Measurements from ENCODE around the gene TPSD1. TPM values are rescaled to one million over a fixed set of nuclear protein-coding genes. Genes with fewer than 3 reads are reported as not detected.
A peak's percentile ranks its signal among the peaks of the same experiment; 100 is the strongest.
"Not testable (repeated sequence)": the region's sequence is repeated elsewhere in the genome, so short reads cannot be mapped to it uniquely, and the experiment has no call there.

Gene TPSD1
- total RNA-seq, 1 experiment from 2014 or later, result not detected

GRCh38 chr16:1295465-1295864, 39.6 kb downstream of the TPSD1 start:
- Mint-ChIP-seq H3K4me3 (ENCODE audit: low read depth, unreplicated experiment) (no peak overlapping the region), H3K36me3 (ENCODE audit: insufficient read depth, unreplicated experiment) (peaks cover 29% of the 10 kb centered on the region), H3K27ac (ENCODE audit: unreplicated experiment) (peak overlapping the region; percentile 9), H3K4me1 (ENCODE audit: low read depth, unreplicated experiment) (peaks cover 59% of the 10 kb centered on the region), H3K27me3 (ENCODE audit: unreplicated experiment) (peaks cover 13% of the 10 kb centered on the region), H3K9me3 (ENCODE audit: low read depth, unreplicated experiment) (no peaks in the 10 kb centered on the region)
- intact Hi-C loops (cut with micrococcal nuclease; ENCODE audit: unreplicated experiment), result no loop called here
- no TSS peak for BruUV-seq (replicated peaks)
- TF ChIP-seq, protein P1, sequence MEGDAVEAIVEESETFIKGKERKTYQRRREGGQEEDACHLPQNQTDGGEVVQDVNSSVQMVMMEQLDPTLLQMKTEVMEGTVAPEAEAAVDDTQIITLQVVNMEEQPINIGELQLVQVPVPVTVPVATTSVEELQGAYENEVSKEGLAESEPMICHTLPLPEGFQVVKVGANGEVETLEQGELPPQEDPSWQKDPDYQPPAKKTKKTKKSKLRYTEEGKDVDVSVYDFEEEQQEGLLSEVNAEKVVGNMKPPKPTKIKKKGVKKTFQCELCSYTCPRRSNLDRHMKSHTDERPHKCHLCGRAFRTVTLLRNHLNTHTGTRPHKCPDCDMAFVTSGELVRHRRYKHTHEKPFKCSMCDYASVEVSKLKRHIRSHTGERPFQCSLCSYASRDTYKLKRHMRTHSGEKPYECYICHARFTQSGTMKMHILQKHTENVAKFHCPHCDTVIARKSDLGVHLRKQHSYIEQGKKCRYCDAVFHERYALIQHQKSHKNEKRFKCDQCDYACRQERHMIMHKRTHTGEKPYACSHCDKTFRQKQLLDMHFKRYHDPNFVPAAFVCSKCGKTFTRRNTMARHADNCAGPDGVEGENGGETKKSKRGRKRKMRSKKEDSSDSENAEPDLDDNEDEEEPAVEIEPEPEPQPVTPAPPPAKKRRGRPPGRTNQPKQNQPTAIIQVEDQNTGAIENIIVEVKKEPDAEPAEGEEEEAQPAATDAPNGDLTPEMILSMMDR (IDR thresholded peaks at IDR 0.05; ENCODE audit: unreplicated experiment), result no peak
- DNase-seq, result no peak
- CTCF ChIA-PET, result interaction anchor here (0.7 kb wide), 1 partner anchor 228 kb away, joined by 4 read pairs; no protein-coding TSS in a partner anchor

DNA sequence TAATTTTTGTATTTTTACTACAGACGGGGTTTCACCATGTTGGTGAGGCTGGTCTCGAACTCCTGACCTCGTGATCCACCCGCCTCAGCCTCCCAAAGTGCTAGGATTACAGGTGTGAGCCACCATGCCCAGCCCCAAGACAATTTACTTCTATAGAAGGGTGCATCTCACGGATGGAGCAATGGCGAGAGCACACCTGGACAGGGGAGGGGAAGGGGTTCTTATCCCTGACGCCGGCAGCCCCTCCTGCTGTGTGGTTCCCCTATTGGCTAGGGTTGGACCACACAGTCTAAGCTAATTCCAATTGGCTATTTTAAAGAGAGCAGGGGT, 40.8 kb downstream of the TPSD1 start:
- H3K27ac Mint-ChIP-seq (ENCODE audit: unreplicated experiment), result peak overlapping the region; percentile 91
- peaks cover 33% of the 10 kb centered on the region for H3K36me3 Mint-ChIP-seq (ENCODE audit: insufficient read depth, unreplicated experiment)
- H3K27me3 Mint-ChIP-seq (ENCODE audit: unreplicated experiment); BruUV-seq (replicated peaks); H3K9me3 Mint-ChIP-seq (ENCODE audit: low read depth, unreplicated experiment); intact Hi-C loops (cut with micrococcal nuclease; ENCODE audit: unreplicated experiment); DNase-seq: not testable (repeated sequence)
- peak overlapping the region; percentile 18 for H3K4me3 Mint-ChIP-seq (ENCODE audit: low read depth, unreplicated experiment)
- H3K4me1 Mint-ChIP-seq (ENCODE audit: low read depth, unreplicated experiment), result peaks cover 54% of the 10 kb centered on the region
- CTCF ChIA-PET, result interaction anchor here (0.7 to 1.2 kb wide), 5 partner anchors 9 to 381 kb away, joined by 3 to 5 read pairs (median 4); partner anchors contain the start of gene JPT2

DNA sequence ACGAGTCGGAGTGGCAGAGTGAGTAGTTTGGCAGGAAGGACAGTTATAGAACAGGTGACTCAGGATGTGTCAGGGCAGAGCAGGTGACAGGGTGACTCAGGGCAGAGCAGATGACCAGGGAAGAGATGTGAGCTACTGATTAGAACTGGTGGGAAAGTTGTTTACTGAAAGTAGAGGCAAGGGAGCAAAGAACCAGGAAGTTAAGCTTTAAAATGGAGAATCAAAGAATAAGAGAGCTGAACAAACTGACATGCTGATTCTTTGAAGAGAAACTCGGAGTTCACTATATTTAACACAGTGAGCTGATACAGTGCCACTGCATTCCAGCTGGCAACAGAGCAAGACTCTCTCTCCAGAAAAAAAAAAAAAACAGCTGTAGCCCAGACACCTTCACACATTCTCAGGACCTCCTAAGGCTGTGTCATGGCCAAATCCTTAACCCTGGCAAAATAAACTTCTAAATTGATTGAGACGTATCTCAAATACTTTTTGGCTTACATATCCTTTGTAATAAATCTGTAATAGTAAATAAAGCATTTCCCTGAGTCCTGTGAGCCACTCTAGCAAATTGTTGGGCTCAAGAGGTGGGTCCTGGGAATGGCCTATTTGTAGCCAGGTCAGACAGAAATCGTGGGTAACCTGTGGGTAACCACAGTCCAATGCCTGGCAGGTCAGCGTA, 41.3 kb downstream of the TPSD1 start:
- peaks cover 49% of the 10 kb centered on the region for H3K4me1 Mint-ChIP-seq (ENCODE audit: low read depth, unreplicated experiment)
- TSS peak; percentile 88 for BruUV-seq (replicated peaks)
- DNase-seq, result peak; percentile 82
- peaks cover 3% of the 10 kb centered on the region for H3K27me3 Mint-ChIP-seq (ENCODE audit: unreplicated experiment)
- TF ChIP-seq, protein P1 (IDR thresholded peaks at IDR 0.05; ENCODE audit: unreplicated experiment), result no peak
- H3K27ac Mint-ChIP-seq (ENCODE audit: unreplicated experiment), result peak overlapping the region; percentile 91
- CTCF ChIA-PET, result interaction anchor here (0.7 to 1.2 kb wide), 5 partner anchors 8 to 381 kb away, joined by 3 to 5 read pairs (median 4); partner anchors contain the start of gene JPT2
- no peaks in the 10 kb centered on the region for H3K9me3 Mint-ChIP-seq (ENCODE audit: low read depth, unreplicated experiment)
- intact Hi-C loops (cut with micrococcal nuclease; ENCODE audit: unreplicated experiment), result no loop called here
- peak overlapping the region; percentile 18 for H3K4me3 Mint-ChIP-seq (ENCODE audit: low read depth, unreplicated experiment)
- H3K36me3 Mint-ChIP-seq (ENCODE audit: insufficient read depth, unreplicated experiment), result peaks cover 38% of the 10 kb centered on the region

DNA sequence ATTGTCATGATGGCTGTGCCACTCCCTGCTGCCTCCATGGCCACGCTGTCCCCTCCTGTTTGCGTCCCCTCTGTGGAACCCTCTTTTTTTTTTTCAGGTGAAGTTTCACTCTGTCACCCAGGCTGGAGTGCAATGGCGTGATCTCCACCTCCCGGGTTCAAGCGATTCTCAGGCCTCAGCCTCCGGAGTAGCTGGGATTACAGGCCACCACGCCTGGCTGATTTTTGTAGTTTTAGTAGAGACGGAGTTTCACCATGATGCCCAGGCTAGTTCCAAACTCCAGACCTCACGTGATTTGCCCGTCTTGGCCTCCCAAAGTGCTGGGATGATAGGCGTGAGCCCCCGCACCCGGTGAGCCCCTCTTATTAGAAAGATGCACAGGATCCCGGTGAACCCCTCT, 42.5 kb downstream of the TPSD1 start:
- H3K4me3 Mint-ChIP-seq (ENCODE audit: low read depth, unreplicated experiment), result peak overlapping the region; percentile 67
- H3K9me3 Mint-ChIP-seq (ENCODE audit: low read depth, unreplicated experiment), result no peaks in the 10 kb centered on the region
- no peaks in the 10 kb centered on the region for H3K27me3 Mint-ChIP-seq (ENCODE audit: unreplicated experiment)
- no TSS peak for BruUV-seq (replicated peaks)
- no peak for DNase-seq
- H3K4me1 Mint-ChIP-seq (ENCODE audit: low read depth, unreplicated experiment), result peaks cover 52% of the 10 kb centered on the region
- peaks cover 39% of the 10 kb centered on the region for H3K36me3 Mint-ChIP-seq (ENCODE audit: insufficient read depth, unreplicated experiment)
- intact Hi-C loops (cut with micrococcal nuclease; ENCODE audit: unreplicated experiment), result no loop called here
- CTCF ChIA-PET, result no interaction called here
- TF ChIP-seq, protein P1 (IDR thresholded peaks at IDR 0.05; ENCODE audit: unreplicated experiment), result no peak
- peak overlapping the region; percentile 75 for H3K27ac Mint-ChIP-seq (ENCODE audit: unreplicated experiment)
